ENCODE data around the gene UNC5B.

- TF ChIP-seq RELA (CRISPR knock-in tag; IDR thresholded peaks at IDR 0.05; ENCODE audit: borderline replicate concordance) (no peak), ZSCAN18 (CRISPR knock-in tag; IDR thresholded peaks at IDR 0.05) (no peak), CTCF (IDR thresholded peaks at IDR 0.05) (no peak), ZNF425 (CRISPR knock-in tag; conservative IDR thresholded peaks at IDR 0.05) (no peak), NFYB (CRISPR knock-in tag; conservative IDR thresholded peaks at IDR 0.05; ENCODE audit: low read depth) (no peak)
Observed at GRCh38 chr10:71274901-71275796, 62.8 kb downstream of the UNC5B start.

Data from WTC11 (cell line).